Panc1 (cell line): ENCODE data around the gene NKAIN4. TPM values are rescaled to one million over a fixed set of nuclear protein-coding genes. Genes with fewer than 3 reads are reported as not detected.

Experiments
- ATAC-seq: fragments of 200-7000 bp; cut with Tn5 transposase; 2 replicates; pipeline ENCODE4 v1.9.1; 2020; ENCODE audit warnings: mild to moderate bottlenecking, moderate library complexity
- BruUV-seq: library from RNA; stranded (reverse); fragments of 400-500 nt; replicated peaks from 2 replicates; lab custom pipeline; 2021; lab: Mats Ljungman, UMichigan
- CTCF ChIA-PET: fragments of 300-600 bp; sonication (Branson Sonifier 250); formaldehyde crosslinking; loops from one replicate; lab custom pipeline; 2022; ENCODE audit warnings: antibody characterized with exemption; lab: Charles Lee
- POLR2A ChIA-PET: fragments of 300-600 bp; sonication (Branson Sonifier 250); formaldehyde crosslinking; loops from one replicate; lab custom pipeline; 2022; ENCODE audit warnings: antibody characterized with exemption; lab: Charles Lee
- DNase-seq: peaks from one replicate; pipeline ENCODE4 v3.0.0-alpha.2; 2010; ENCODE audit warnings: low read depth, low spot score
- H3K27ac ChIP-seq: 2 replicates; pipeline ENCODE4 v1.5.1; 2011; ENCODE audit warnings: mild to moderate bottlenecking, low read length, inconsistent platforms
- H3K27me3 ChIP-seq: fragments of 200-500 bp; sonication (Bioruptor generic); 2 replicates; pipeline ENCODE4 v1.6.0; 2014; ENCODE audit warnings: low read length, inconsistent platforms; ENCODE audit not compliant: control insufficient read depth, insufficient read depth
- H3K36me3 ChIP-seq: fragments of 200-500 bp; sonication (Bioruptor generic); 2 replicates; pipeline ENCODE4 v1.5.1; 2014; ENCODE audit warnings: inconsistent platforms, mild to moderate bottlenecking, low read length, moderate library complexity; ENCODE audit not compliant: control insufficient read depth, insufficient read depth
- H3K4me1 ChIP-seq: 2 replicates; pipeline ENCODE4 v1.5.1; 2011; ENCODE audit warnings: inconsistent platforms, mild to moderate bottlenecking, low read length, moderate library complexity; ENCODE audit not compliant: control insufficient read depth, insufficient read depth
- H3K4me3 ChIP-seq, 2 experiments: 2 replicates each; pipeline ENCODE4 v1.5.1; 2011 to 2012; ENCODE audit warnings: low read depth in 2 of 2, low read length in 2 of 2, mild to moderate bottlenecking in 2 of 2, inconsistent platforms in 1 of 2, moderate library complexity in 1 of 2
- H3K9me3 ChIP-seq: fragments of 200-500 bp; sonication (Bioruptor generic); 2 replicates; pipeline ENCODE4 v1.5.1; 2014; ENCODE audit warnings: low read depth, mild to moderate bottlenecking, inconsistent platforms, low read length, moderate library complexity; ENCODE audit not compliant: control insufficient read depth, insufficient read depth
- CTCF ChIP-seq: fragments of 450-650 bp; IDR thresholded peaks from 2 replicates; pipeline ENCODE4 v1.5.1; 2017; ENCODE audit warnings: mild to moderate bottlenecking
- POLR2AphosphoS5 ChIP-seq: IDR thresholded peaks from 2 replicates; pipeline ENCODE4 v1.6.1; 2012; ENCODE audit warnings: mild to moderate bottlenecking, low read depth, low read length, moderate library complexity
- REST ChIP-seq, 2 experiments: IDR thresholded peaks; 2 replicates each; pipeline ENCODE4 v1.6.1; 2011 to 2012; ENCODE audit warnings: low read depth in 2 of 2, control low read depth in 1 of 2, low read length in 1 of 2, mild to moderate bottlenecking in 1 of 2, moderate library complexity in 1 of 2; ENCODE audit not compliant: insufficient read depth in 1 of 2
- SIN3A ChIP-seq: IDR thresholded peaks from 2 replicates; pipeline ENCODE4 v1.6.1; 2012; ENCODE audit warnings: low read depth, mild to moderate bottlenecking, low read length, moderate library complexity, borderline replicate concordance; ENCODE audit not compliant: insufficient read depth
- TCF7L2 ChIP-seq: IDR thresholded peaks from 2 replicates; pipeline ENCODE4 v1.6.1; 2011; ENCODE audit warnings: mild to moderate bottlenecking, low read depth, low read length, inconsistent platforms
- in situ Hi-C: cut with HindIII; loops from 2 replicates; pipeline ENCODE4 v1.10.0; 2016; ENCODE audit warnings: low sequenced_read_pairs, low pct_unique_long_range_greater_than_20kb
- intact Hi-C: fragments of 100-400 bp; cut with micrococcal nuclease; formaldehyde crosslinking; loops from one replicate; pipeline ENCODE4 v1.10.0; 2022; ENCODE audit not compliant: unreplicated experiment
- total RNA-seq: library from RNA; stranded (reverse); gene quantifications from one replicate; pipeline ENCODE4 v1.2.1, GENCODE V29; 2021; ENCODE audit not compliant: unreplicated experiment

The NKAIN4 gene
- total RNA-seq, 1 experiment from 2014 or later = 5.5 TPM

DNA sequence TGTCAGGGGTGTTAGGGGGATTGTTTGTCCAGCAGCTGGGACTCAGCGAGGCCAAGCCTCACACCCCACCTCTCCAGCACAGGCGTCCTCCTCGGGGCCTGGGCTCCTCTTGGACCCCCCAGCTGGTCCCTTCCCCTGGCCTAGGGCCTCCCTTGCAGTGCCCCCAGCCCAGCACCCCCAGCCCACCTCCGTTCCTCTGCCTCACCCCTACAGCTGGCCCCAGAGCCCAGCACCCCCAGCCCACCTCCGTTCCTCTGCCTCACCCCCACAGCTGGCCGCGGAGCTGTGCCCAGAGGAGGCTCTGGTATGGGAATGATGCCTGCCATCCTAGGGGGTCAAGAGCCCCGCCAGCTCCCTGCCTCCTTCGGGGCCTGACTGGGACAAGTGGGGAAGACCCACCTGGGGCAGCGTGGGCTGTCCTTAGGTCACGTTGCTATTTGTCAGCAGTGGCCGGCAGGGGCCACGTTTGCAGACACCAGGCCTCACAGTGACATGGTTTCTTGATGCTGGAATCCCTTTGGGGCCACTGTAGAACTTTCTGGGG is 30.8 kb upstream of the NKAIN4 start:
- Histone ChIP-seq H3K27me3 (no peaks in the 10 kb centered on the region), H3K27ac (no peak overlapping the region), H3K4me1 (peaks cover 3% of the 10 kb centered on the region; the same call in 1 of the 2 replicates), H3K36me3 (no peaks in the 10 kb centered on the region), H3K4me3 (no peak overlapping the region), H3K9me3 (no peaks in the 10 kb centered on the region)
- TF ChIP-seq REST (IDR thresholded peaks at IDR 0.05; ENCODE audit: insufficient read depth in 1 of 2, low read depth in 2 of 2, low read length in 1 of 2) = no peak
- TF ChIP-seq CTCF = no peak
- no peak for TF ChIP-seq SIN3A
- no peak for TF ChIP-seq TCF7L2
- POLR2A ChIA-PET = no interaction called here
- ATAC-seq (no peak), DNase-seq (no peak)
- no TSS peak for BruUV-seq
- in situ Hi-C loops (loop anchor here (25.0 kb wide), 1 partner anchor 102 kb away; no protein-coding TSS in a partner anchor), intact Hi-C loops (no loop called here)
- CTCF ChIA-PET = no interaction called here

DNA sequence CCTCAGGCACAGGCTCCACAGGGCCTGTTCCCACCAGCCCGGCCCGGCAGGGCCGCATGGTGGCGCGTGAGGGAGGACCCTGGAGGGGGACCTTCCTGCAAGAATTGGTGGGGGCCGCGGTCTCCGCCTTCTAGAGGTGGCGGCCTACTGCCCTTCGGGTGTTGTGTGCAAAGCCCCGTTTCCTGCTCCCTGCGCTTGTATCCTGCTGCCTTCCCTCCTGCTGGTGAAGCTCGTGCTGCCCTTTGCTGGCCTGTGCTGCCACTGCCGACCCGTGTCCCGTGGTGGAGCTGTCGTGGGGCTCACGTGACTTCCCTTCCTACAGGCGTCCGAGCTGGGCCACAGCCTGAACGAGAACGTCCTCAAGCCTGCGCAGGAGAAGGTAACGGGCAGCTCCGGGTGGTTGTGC is 30.3 kb upstream of the NKAIN4 start:
- intact Hi-C loops (no loop called here), in situ Hi-C loops (loop anchor here (25.0 kb wide), 1 partner anchor 103 kb away; no protein-coding TSS in a partner anchor)
- ChIA-PET POLR2A (no interaction called here), CTCF (no interaction called here)
- Histone ChIP-seq H3K4me1 (no peaks in the 10 kb centered on the region), H3K9me3 (no peaks in the 10 kb centered on the region), H3K36me3 (no peaks in the 10 kb centered on the region), H3K27ac (no peak overlapping the region), H3K27me3 (no peaks in the 10 kb centered on the region), H3K4me3 (no peak overlapping the region)
- TF ChIP-seq TCF7L2 = no peak
- no peak for TF ChIP-seq CTCF
- no peak for TF ChIP-seq POLR2AphosphoS5
- no peak for TF ChIP-seq REST (IDR thresholded peaks at IDR 0.05; ENCODE audit: insufficient read depth in 1 of 2, low read depth in 2 of 2, low read length in 1 of 2)
- TF ChIP-seq SIN3A = no peak
- DNase-seq = no peak
- BruUV-seq = no TSS peak
- no peak for ATAC-seq
